HG02798 (cell line): Measurements from ENCODE around the gene UBE2F.

Experiments
- ATAC-seq: cut with Tn5 transposase; IDR thresholded peaks from one replicate; pipeline ENCODE4 v1.9.1; 2021; ENCODE audit warnings: mild to moderate bottlenecking; ENCODE audit not compliant: unreplicated experiment, poor library complexity

The UBE2F gene

DNA sequence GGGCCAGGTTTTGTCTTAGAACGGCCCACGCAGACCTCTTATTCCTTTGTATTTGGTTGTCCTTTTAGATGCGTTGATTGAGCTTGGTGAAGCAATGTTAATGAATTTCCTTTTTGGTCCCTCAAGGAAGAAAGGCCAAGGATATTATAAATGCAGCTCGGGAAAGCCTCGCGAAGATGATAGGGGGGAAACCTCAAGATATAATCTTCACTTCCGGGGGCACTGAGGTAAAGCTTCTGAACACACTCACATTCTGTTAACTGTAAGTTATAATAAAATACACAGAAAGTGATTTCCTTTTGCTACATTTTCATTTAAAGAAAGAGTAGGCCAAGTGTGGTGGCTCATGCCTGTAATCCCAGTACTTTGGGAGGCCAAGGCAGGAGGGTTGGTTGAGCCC, 101.1 kb downstream of the UBE2F start:
- no peak for ATAC-seq

DNA sequence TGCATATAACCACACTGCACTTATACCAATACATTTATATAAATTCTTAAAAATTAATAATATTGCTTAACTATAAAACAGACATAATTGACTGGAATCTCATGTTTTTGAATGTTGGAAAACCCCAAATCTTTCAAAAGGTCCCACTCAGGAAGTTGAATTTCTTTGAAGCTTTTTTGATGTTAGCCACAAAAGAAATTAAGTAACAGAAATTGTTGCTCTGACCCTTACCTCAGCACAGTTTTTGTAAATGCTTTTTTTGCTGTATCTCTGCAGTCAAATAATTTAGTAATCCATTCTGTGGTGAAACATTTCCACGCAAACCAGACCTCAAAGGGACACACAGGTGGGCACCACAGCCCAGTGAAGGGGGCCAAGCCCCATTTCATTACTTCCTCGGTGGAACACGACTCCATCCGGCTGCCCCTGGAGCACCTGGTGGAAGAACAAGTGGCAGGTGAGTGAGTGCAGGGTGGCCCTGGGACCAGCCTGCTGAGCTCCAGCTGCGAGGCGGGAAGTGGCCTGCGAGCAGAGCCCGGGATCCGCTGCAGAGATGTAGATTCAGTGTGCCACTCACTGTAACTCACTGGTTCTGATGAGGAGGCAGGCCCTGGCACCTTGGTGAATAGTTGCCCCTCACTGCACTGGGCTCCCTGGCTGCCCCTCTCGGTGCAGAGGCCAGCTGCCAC, 102.4 kb downstream of the UBE2F start:
- no peak for ATAC-seq

DNA sequence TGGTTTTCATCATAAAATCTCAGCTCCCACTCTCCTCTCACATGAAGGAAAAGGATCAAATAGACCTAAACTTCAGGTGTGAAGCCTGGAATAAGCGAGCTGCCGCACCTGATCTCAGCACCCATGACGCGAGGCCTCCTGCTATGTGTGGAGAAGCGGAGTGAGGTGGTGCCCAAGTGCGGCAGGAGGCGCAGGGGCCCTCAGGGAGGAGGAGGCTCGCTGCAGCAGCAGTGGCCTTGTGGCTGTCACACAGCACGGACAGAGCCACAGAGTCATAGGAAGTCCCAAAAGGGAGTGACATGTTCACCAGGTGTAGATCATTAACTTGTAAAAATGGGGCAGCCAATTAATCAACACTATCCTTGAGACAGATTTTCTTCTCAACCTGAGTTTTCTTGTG, 103.1 kb downstream of the UBE2F start:
- ATAC-seq = no peak

DNA sequence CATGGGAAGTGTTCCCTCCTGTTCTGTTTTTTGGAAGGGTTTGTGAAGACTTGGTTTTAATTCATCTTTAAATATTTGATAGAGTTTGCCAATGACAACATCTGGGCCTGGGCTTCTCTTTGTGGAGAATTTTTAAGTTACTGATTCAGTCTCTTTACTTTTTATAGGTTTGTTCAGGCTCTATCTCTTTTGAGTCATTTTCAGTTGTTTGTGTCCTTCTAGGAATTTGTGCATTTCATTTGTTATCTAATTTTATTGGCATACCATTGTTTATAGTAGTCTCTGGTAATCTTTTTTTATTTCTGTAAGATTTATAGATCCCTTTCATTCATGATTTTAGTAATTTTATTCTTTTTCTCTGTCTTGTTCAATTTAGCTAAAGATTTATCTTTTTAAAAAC, 108.6 kb downstream of the UBE2F start:
- no peak for ATAC-seq

DNA sequence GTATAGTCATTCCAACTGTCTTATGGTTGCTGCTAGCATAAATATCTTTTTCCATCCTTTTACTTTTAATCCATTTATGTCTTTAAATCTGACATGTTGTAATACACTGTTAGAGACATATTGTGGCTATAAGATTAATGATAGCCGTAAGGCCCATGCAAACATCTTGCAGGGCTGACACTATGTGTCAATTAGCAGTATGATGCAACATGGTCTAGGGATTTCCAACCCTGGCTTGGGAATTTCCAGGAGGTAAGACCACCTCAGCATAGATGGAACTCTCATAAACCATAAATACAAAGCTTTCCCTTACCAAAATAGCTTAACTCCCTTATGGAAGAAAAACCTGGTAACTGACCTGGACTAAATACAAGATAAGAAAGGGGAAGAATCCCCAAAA, 110.5 kb downstream of the UBE2F start:
- ATAC-seq = no peak

DNA sequence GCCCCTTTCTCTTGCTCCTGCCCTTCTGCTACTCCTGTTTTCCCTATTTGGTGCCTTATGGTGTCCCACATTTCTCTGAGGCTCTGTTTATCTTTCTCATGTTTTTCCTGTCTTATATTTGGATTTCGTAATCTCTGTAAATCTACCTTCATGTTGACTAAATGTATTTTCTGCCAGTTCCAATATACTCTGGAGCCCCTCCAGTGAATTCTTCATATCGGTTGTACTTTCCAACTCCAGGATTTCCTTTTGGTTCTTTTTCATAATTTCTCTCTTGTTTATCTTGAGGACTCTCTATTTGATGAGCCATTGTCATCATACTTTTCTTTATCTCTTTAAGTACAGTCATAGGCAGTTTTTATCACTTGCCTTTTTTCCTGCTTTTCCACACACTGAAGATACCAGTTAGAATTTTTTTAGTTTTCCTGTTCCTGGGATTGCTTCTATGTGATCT, 113.1 kb downstream of the UBE2F start:
- ATAC-seq = no peak

DNA sequence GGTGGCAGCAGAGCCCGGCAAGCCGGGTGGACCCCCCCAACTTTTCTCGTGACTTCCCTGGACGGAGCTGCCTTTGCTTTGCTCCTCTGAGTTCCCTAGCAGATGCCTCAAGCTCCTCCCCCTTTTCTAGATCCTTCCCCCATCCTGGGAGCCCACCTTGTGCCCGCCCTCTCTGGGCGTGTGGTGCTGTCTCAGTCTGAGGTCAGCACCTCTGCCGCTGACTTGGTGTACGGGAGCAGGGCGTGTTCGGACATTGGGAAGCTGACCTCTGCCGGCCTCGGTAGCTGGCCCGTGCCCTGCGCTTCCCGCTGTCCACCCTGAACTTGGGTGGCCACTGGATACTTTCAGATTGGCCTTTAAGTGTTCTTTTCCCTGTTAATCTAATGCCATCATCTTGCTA, 113.7 kb downstream of the UBE2F start:
- no peak for ATAC-seq

DNA sequence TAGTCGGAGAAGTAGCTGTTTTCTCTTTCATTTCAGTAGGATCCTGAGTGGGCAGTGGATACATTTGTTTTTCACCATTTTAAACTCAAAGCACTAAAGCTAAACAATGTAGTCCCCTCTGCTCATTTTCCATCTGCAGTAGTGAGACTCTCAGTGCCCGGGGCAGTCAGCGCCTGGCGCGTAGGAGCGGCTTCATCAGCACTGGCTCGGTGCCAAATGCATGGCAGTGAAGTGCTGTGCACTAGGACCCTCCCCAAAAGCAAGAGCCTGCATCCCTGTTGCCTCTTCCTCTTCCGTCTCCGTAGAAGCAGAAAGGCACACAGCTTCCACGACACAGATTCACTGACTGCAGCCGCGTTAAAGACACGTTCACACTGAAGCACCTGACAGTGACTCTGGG, 114.3 kb downstream of the UBE2F start:
- ATAC-seq = no peak

DNA sequence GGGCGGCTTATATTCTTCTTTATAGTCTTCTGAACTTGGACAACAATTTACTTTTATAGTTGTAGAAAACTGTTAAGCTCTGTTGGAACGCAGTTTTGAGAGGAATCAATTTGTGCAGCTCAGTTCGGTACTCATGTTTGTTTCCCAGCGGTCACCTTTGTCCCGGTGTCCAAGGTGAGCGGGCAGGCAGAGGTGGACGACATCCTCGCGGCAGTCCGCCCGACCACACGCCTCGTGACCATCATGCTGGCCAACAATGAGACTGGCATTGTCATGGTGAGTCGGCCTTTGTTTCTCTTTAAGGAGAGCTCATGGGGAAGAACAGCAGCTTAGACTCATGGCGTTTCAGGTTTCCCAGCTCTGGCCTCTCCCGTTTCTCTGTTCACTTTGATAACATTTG, 114.7 kb downstream of the UBE2F start:
- no peak for ATAC-seq

DNA sequence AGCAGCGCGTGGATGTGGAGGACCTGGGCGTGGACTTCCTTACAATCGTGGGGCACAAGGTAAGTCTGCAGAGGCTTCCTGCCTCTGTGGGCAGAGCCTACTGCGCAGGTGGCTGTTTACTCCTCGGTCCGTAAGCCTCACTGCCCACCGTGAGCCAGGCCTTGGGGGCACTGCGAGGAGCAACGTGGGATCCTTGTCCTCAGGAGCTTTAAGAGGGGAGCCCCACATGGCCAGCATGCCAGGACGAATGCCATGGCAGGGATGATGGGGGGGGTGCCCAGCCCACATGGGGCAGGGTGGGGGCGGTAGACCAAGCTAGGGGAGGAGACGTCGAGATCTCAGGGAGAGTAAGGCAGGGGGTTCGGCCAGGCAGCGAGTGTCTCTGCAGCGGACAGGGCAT, 115.3 kb downstream of the UBE2F start:
- ATAC-seq = no peak

DNA sequence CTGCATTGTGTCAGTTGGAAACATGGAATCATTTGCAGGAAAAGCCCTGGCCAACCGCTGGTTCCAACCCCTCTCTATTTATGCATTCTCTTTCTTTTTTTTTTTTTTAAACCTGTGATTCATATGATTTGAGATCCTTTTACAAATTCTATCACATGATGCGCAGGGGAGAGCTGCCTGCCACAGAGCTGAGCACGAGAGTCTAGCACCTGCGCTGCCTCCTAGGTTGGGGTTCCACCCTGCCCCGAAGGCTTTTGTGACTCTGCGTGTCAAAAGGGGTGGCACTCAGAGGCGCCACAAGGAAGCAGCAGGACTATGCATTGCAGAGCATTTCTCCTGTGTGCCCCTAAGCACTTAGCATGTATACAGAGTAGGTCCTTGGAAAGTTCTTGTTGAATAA, 116.0 kb downstream of the UBE2F start:
- no peak for ATAC-seq

DNA sequence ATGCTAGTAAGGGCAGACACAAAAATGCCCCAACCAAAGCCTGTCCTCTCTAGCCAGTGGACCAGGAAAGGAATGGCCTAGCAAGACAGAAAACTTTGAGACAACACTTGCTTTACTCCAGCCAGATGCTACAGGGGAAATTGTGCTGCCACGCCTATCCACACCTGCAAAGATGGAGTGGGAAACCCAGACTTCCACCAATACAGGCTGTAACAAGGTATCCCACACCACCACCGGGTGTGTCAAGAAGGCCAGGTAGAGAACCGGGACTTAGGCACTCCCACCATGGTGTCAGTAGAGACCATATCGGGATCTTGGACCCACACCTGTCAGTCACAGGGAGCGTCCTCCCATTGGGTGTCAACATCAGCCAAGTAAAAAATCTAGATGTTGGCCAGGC, 117.1 kb downstream of the UBE2F start:
- no peak for ATAC-seq

DNA sequence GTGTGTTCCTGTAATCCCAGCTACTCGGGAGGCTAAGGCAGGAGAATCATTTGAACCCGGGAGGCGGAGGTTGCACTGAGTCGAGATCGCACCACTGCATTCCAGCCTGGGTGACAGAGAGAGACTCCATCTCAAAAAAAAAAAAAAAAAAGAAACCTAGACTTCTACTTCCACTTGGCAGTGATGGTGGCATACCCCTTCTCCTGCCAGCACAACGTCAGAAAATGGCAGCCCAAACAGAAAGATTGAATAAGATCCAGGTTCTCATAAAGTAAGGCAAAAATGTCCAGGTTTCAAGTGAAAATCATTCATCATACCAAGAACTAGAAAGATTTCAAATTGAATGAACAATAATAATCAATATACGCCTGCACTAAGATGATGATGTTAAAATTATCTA, 117.9 kb downstream of the UBE2F start:
- ATAC-seq = no peak

DNA sequence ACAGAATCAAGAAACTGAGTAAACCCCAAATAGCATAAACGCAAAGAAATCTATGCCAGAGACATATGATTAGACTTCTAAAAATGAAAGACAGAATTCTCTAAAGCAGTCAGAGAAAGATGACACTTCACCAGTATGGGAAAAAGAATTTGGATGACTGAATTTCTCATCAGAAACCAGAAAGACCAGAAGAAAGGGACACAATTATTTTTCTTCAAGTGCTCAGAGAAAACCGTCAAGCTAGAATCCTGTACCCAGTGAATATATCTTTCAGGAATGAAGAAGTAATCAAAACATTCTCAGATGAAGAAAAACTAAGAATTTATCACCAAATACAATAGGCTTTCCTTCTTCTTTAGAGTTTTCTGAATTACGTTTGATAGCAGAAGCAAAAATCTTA, 119.1 kb downstream of the UBE2F start:
- ATAC-seq = no peak

DNA sequence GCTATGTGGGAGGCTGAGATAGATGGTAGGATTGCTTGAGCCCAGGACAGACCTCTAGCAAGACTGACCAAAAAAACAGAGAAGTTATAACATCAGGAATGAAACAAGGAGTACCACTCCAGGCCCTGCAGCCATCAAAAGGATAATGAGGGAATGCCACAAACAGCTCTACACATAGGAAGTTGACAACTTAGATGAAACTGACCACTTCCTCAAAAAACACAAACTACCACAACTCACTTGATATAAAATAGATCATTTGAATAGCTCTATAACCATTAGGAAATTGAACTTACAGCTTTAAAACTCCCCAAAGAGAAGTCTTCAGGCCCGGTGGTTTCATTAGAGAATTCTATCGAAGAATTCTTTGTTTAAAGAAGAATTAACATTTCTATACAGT, 120.4 kb downstream of the UBE2F start:
- ATAC-seq = no peak

DNA sequence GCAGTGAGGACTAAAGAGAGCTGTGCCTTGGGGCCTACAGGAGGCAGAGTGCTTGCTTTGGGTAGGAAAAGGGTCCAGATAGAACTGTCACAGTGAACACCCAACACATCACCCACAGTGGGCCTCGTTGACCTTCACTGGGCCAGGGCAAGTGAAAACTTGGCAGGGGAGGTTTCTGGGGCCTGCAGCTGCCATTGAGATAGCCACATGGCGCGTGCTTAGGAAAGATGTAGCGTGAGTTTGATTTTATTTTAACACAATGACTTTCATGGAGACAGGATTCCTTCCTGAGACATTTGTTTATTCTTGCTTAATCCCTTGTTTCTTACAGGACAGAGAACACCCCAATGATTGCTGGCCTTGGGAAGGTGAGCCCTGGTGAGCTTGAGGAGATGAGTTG, 124.1 kb downstream of the UBE2F start:
- ATAC-seq = no peak

DNA sequence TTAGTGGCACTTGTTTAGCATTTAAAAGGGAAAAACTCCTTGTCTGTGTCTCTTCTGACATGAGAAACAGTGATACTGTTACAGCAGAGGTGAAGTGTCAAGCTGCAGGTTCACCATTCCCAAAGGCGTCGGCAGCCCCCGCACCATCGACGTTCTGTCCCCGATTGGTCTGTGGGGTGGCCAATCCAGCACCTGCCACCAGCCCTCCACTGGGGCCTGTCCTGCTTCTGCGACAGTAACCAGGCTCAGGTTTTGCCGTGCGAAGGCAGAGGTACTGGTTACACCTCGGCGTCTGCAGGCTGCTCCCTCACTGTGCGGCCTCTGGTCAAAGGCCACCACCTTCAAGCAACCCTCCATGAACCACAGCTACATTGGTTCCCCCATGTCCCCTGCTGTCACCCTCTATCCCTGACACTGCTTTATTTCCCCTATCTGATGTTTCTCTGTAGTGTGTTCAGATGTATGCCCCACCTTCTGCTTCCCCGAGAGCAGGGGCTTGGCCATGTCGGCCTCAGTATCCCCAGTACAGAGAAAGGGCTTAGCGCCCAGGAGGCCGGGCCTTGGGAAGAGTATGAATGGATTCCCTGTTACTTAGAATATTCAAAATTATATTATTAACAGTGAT, 124.7 kb downstream of the UBE2F start:
- ATAC-seq = no peak
